IMR-90 (cell line): ENCODE data around the gene CALN1. TPM values are rescaled to one million over a fixed set of nuclear protein-coding genes. Genes with fewer than 3 reads are reported as not detected.

Experiments used
- ATAC-seq: fragments of 200-7000 bp; cut with Tn5 transposase; 2 replicates; pipeline ENCODE4 v1.9.1; 2020; ENCODE audit warnings: low read depth, mild to moderate bottlenecking, moderate library complexity
- BruUV-seq: library from RNA; stranded (reverse); fragments of 400-500 nt; replicated peaks from 2 replicates; lab custom pipeline; 2021; lab: Mats Ljungman, UMichigan
- CTCF ChIA-PET: fragments of 300-600 bp; formaldehyde crosslinking; extraction: SDS; loops from one replicate; lab custom pipeline; 2021; ENCODE audit warnings: antibody characterized with exemption; lab: Yijun Ruan, JAX
- POLR2A ChIA-PET: fragments of 300-600 bp; sonication (Branson Sonifier 250); formaldehyde crosslinking; loops from one replicate; lab custom pipeline; 2022; ENCODE audit warnings: antibody characterized with exemption; ENCODE audit not compliant: unreplicated experiment; lab: Charles Lee
- DNase-seq: peaks from one replicate; pipeline ENCODE4 v3.0.0; 2013
- H2AFZ ChIP-seq: replicated peaks from 2 replicates; pipeline ENCODE3; 2013; ENCODE audit warnings: low read length, mild to moderate bottlenecking; ENCODE audit not compliant: poor library complexity
- H2AK5ac ChIP-seq: 2 replicates; pipeline ENCODE4 v1.6.1; 2013; ENCODE audit warnings: low read depth, low read length, inconsistent platforms
- H2AK9ac ChIP-seq: replicated peaks from 2 replicates; pipeline ENCODE3; 2013; ENCODE audit warnings: mild to moderate bottlenecking, low read depth, low read length, moderate library complexity; ENCODE audit not compliant: poor library complexity
- H2BK120ac ChIP-seq: 2 replicates; pipeline ENCODE4 v1.6.1; 2013; ENCODE audit warnings: low read depth, low read length, inconsistent platforms
- H2BK15ac ChIP-seq: 3 replicates; pipeline ENCODE4 v1.6.1; 2013; ENCODE audit warnings: low read depth, low read length, inconsistent platforms
- H2BK20ac ChIP-seq: 2 replicates; pipeline ENCODE4 v1.6.1; 2013; ENCODE audit warnings: low read depth, mild to moderate bottlenecking, inconsistent platforms, low read length, moderate library complexity
- H2BK5ac ChIP-seq: 2 replicates; pipeline ENCODE4 v1.6.1; 2013; ENCODE audit warnings: mild to moderate bottlenecking, low read depth, low read length, inconsistent platforms; ENCODE audit not compliant: poor library complexity, severe bottlenecking
- H3K14ac ChIP-seq: replicated peaks from 2 replicates; pipeline ENCODE4 v1.6.1; 2013; ENCODE audit warnings: low read depth, low read length, inconsistent platforms
- H3K18ac ChIP-seq: 2 replicates; pipeline ENCODE4 v1.6.1; 2013; ENCODE audit warnings: low read depth, low read length, control low read depth
- H3K23ac ChIP-seq: 2 replicates; pipeline ENCODE4 v1.6.1; 2013; ENCODE audit warnings: low read depth, low read length, inconsistent platforms
- H3K27ac ChIP-seq: 2 replicates; pipeline ENCODE4 v1.5.1; 2013; ENCODE audit warnings: mild to moderate bottlenecking, control low read depth, low read length; ENCODE audit not compliant: insufficient read depth
- H3K27me3 ChIP-seq: 2 replicates; pipeline ENCODE4 v1.6.1; 2013; ENCODE audit warnings: low read length; ENCODE audit not compliant: control insufficient read depth, insufficient read depth
- H3K36me3 ChIP-seq: 2 replicates; pipeline ENCODE4 v1.6.1; 2013; ENCODE audit warnings: low read length, mixed read lengths; ENCODE audit not compliant: control insufficient read depth, insufficient read depth
- H3K4ac ChIP-seq: 2 replicates; pipeline ENCODE4 v1.6.1; 2013; ENCODE audit warnings: low read depth, low read length, inconsistent platforms
- H3K4me1 ChIP-seq: 2 replicates; pipeline ENCODE4 v1.6.1; 2013; ENCODE audit warnings: low read length, mixed read lengths; ENCODE audit not compliant: control insufficient read depth, insufficient read depth
- H3K4me2 ChIP-seq: 2 replicates; pipeline ENCODE4 v1.6.1; 2013; ENCODE audit warnings: low read depth, mild to moderate bottlenecking, control low read depth, low read length, moderate library complexity
- H3K4me3 ChIP-seq: 2 replicates; pipeline ENCODE4 v1.5.1; 2013; ENCODE audit warnings: low read depth, mild to moderate bottlenecking, control low read depth, low read length, moderate library complexity; ENCODE audit not compliant: insufficient read depth
- H3K56ac ChIP-seq: 2 replicates; pipeline ENCODE4 v1.6.1; 2013; ENCODE audit warnings: low read length, inconsistent platforms; ENCODE audit not compliant: insufficient read depth; ENCODE audit errors: extremely low read depth
- H3K79me1 ChIP-seq, 2 experiments: 2 replicates each; pipeline ENCODE4 v1.6.1; 2013; ENCODE audit warnings: low read length in 2 of 2, inconsistent platforms in 1 of 2, low read depth in 1 of 2
- H3K9ac ChIP-seq: 2 replicates; pipeline ENCODE4 v1.6.1; 2013; ENCODE audit warnings: low read depth, low read length, control low read depth
- H3K9me1 ChIP-seq: 2 replicates; pipeline ENCODE4 v1.6.1; 2013; ENCODE audit warnings: low read length, inconsistent platforms; ENCODE audit not compliant: insufficient read depth
- H3K9me3 ChIP-seq: 2 replicates; pipeline ENCODE4 v1.6.1; 2013; ENCODE audit warnings: low read length; ENCODE audit not compliant: control insufficient read depth, insufficient read depth
- H4K20me1 ChIP-seq: 2 replicates; pipeline ENCODE4 v1.6.1; 2013; ENCODE audit warnings: low read length, inconsistent platforms; ENCODE audit not compliant: insufficient read depth
- H4K5ac ChIP-seq: 2 replicates; pipeline ENCODE4 v1.6.1; 2013; ENCODE audit warnings: mild to moderate bottlenecking, low read depth, low read length, control low read depth
- H4K8ac ChIP-seq, 2 experiments: 2 replicates each; pipeline ENCODE4 v1.6.1; 2013; ENCODE audit warnings: low read depth in 2 of 2, low read length in 2 of 2, control low read depth in 1 of 2, inconsistent platforms in 1 of 2
- H4K91ac ChIP-seq: 2 replicates; pipeline ENCODE4 v1.6.1; 2013; ENCODE audit warnings: low read depth, low read length, inconsistent platforms; ENCODE audit not compliant: insufficient read depth
- BHLHE40 ChIP-seq: fragments of 150-350 bp; IDR thresholded peaks from 2 replicates; pipeline ENCODE4 v1.6.1; 2016; ENCODE audit warnings: mild to moderate bottlenecking, low read depth, low read length
- CHD1 ChIP-seq: IDR thresholded peaks from 2 replicates; pipeline ENCODE4 v1.6.1; 2012; ENCODE audit warnings: low read depth, low read length, improper control_type of control experiment
- CTCF ChIP-seq: conservative IDR thresholded peaks from 2 replicates; pipeline ENCODE4 v1.5.1; 2012; ENCODE audit warnings: mild to moderate bottlenecking, low read depth, low read length, improper control_type of control experiment
- FOS ChIP-seq: fragments of 150-350 bp; IDR thresholded peaks from 2 replicates; pipeline ENCODE4 v1.6.1; 2016; ENCODE audit warnings: low read depth, low read length
- MAFK ChIP-seq: IDR thresholded peaks from 2 replicates; pipeline ENCODE4 v1.6.1; 2012; ENCODE audit warnings: low read depth, low read length, improper control_type of control experiment
- NFE2L2 ChIP-seq: fragments of 150-350 bp; IDR thresholded peaks from 2 replicates; pipeline ENCODE4 v1.6.1; 2016; ENCODE audit warnings: low read depth, mild to moderate bottlenecking, low read length
- POLR2A ChIP-seq: IDR thresholded peaks from 2 replicates; pipeline ENCODE4 v1.6.1; 2012; ENCODE audit warnings: mild to moderate bottlenecking, low read depth, low read length
- RAD21 ChIP-seq: IDR thresholded peaks from 2 replicates; pipeline ENCODE4 v1.6.1; 2012; ENCODE audit warnings: low read length, improper control_type of control experiment
- RCOR1 ChIP-seq: IDR thresholded peaks from 2 replicates; pipeline ENCODE4 v1.6.1; 2012; ENCODE audit warnings: mild to moderate bottlenecking, low read length, improper control_type of control experiment; ENCODE audit not compliant: insufficient replicate concordance
- RFX5 ChIP-seq: IDR thresholded peaks from 2 replicates; pipeline ENCODE4 v1.8.0; 2012; ENCODE audit warnings: low read depth, mild to moderate bottlenecking, low read length, moderate library complexity
- SMC3 ChIP-seq: fragments of 150-350 bp; IDR thresholded peaks from 2 replicates; pipeline ENCODE4 v1.6.1; 2016; ENCODE audit warnings: low read depth, mild to moderate bottlenecking, antibody characterized with exemption, low read length, moderate library complexity
- USF2 ChIP-seq: fragments of 150-350 bp; IDR thresholded peaks from 2 replicates; pipeline ENCODE4 v1.6.1; 2017; ENCODE audit warnings: mild to moderate bottlenecking, antibody characterized with exemption, low read length, low read depth
- WGBS, 2 experiments: methylation state at CpG; one replicate each; pipeline versions ENCODE4 v1.1.5 to v1.1.7; 2013; ENCODE audit warnings: missing lambda C conversion rate in 2 of 2; ENCODE audit not compliant: insufficient read length in 1 of 2; ENCODE audit errors: extremely low coverage in 2 of 2; 5-methylcytosine and 5-hydroxymethylcytosine counted together
- dilution Hi-C: fragments of 300-500 bp; cut with HindIII; formaldehyde crosslinking; loops from one replicate; pipeline ENCODE4 v1.14.3; 2018; ENCODE audit warnings: low sequenced_read_pairs; ENCODE audit not compliant: unreplicated experiment
- in situ Hi-C: fragments of 300-500 bp; cut with MboI; formaldehyde crosslinking; loops from 3 replicates; pipeline ENCODE4 v1.14.3; 2019; ENCODE audit warnings: low sequenced_read_pairs, inconsistent platforms, mixed read lengths
- intact Hi-C: fragments of 100-400 bp; cut with micrococcal nuclease; formaldehyde crosslinking; loops from 2 replicates; pipeline ENCODE4 v1.10.0; 2022
- polyA plus RNA-seq, 3 experiments: library from polyadenylated mRNA; depleted of rRNA; stranded (reverse); fragments of >200 nt; gene quantifications; 2 replicates each; pipeline ENCODE4 v1.2.3, GENCODE V29; 2012; ENCODE audit warnings: low replicate concordance in 1 of 3
- total RNA-seq: library from RNA; depleted of rRNA; stranded (reverse); fragments of >200 nt; gene quantifications from 2 replicates; pipeline ENCODE4 v1.2.3, GENCODE V29; 2012
- TF ChIP-seq, protein P1 (sequence below): fragments of 150-350 bp; IDR thresholded peaks from 2 replicates; pipeline ENCODE4 v1.6.1; 2016; ENCODE audit warnings: low read depth, mild to moderate bottlenecking, low read length, moderate library complexity, borderline replicate concordance

The CALN1 gene
- total and polyA plus RNA-seq, 2 of the 4 experiments (the other 2 are of a cell fraction), result not detected

DNA sequence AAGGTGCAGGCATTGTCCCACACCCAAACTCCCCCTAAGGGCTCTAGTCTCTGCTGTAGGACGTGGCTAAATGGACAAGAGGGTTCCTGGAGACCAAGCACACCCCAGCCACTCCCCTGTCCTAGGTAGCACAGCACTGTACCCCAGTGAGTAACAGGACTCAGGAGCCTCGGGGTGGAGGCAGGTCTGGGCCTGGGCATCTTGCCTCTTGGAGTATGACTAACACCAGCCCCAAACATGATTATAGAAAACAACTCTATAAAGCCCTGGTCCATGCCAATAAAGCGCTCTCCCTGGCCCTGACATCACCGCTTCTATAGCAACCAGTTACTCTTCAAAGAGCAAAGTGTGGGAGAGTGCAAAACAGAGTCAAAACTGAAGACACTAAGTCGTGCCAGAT, 195.0 kb downstream of the CALN1 start:
- H3K23ac ChIP-seq, result no peak overlapping the region
- no peak overlapping the region for H3K4ac ChIP-seq
- no peak overlapping the region for H3K14ac ChIP-seq
- H4K91ac ChIP-seq, result no peak overlapping the region
- no peaks in the 10 kb centered on the region for H4K20me1 ChIP-seq
- H2AK9ac ChIP-seq, result no peak overlapping the region
- H4K5ac ChIP-seq, result no peak overlapping the region
- TF ChIP-seq CHD1 (no peak), MAFK (no peak), CTCF (no peak), RFX5 (no peak), USF2 (no peak), RAD21 (no peak), FOS (no peak), BHLHE40 (no peak), SMC3 (no peak), RCOR1 (no peak), NFE2L2 (no peak), POLR2A (no peak)
- TF ChIP-seq, protein P1, sequence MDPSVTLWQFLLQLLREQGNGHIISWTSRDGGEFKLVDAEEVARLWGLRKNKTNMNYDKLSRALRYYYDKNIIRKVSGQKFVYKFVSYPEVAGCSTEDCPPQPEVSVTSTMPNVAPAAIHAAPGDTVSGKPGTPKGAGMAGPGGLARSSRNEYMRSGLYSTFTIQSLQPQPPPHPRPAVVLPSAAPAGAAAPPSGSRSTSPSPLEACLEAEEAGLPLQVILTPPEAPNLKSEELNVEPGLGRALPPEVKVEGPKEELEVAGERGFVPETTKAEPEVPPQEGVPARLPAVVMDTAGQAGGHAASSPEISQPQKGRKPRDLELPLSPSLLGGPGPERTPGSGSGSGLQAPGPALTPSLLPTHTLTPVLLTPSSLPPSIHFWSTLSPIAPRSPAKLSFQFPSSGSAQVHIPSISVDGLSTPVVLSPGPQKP, result no peak
- dilution Hi-C loops, result no loop called here
- H3K79me1 ChIP-seq, result no peaks in the 10 kb centered on the region
- ChIA-PET POLR2A (no interaction called here), CTCF (no interaction called here)
- H3K4me3 ChIP-seq, result no peak overlapping the region
- intact Hi-C loops, result no loop called here
- DNase-seq (no peak), ATAC-seq (no peak)
- H2BK5ac ChIP-seq, result no peak overlapping the region
- BruUV-seq, result no TSS peak
- H2BK15ac ChIP-seq, result no peak overlapping the region
- no peak overlapping the region for H3K4me2 ChIP-seq
- no peak overlapping the region for H2AK5ac ChIP-seq
- H3K4me1 ChIP-seq, result no peaks in the 10 kb centered on the region
- H3K36me3 ChIP-seq, result no peaks in the 10 kb centered on the region
- in situ Hi-C loops, result no loop called here
- no peak overlapping the region for H2AFZ ChIP-seq
- no peak overlapping the region for H2BK120ac ChIP-seq
- H3K18ac ChIP-seq, result no peak overlapping the region
- peaks cover 16% of the 10 kb centered on the region for H3K9me3 ChIP-seq
- H3K27ac ChIP-seq, result no peak overlapping the region
- no CpG with 5 or more reads among the region's 5 CpGs for WGBS, 2 experiments
- H3K27me3 ChIP-seq, result no peaks in the 10 kb centered on the region
- no peak overlapping the region for H2BK20ac ChIP-seq
- H3K9me1 ChIP-seq, result no peaks in the 10 kb centered on the region
- H3K56ac ChIP-seq, result no peak overlapping the region
- H3K9ac ChIP-seq, result no peak overlapping the region
- H4K8ac ChIP-seq, result no peak overlapping the region
